GOT3 (cell line): Measurements from ENCODE around the gene KIF17.
A peak's percentile ranks its signal among the peaks of the same experiment; 100 is the strongest.
"Not testable (repeated sequence)": the region's sequence is repeated elsewhere in the genome, so short reads cannot be mapped to it uniquely, and the experiment has no call there.

Experiments used
- DNase-seq: peaks from one replicate; lab custom pipeline; 2025; ENCODE audit warnings: mixed read lengths; lab: John Stamatoyannopoulos, UW

KIF17 gene

DNA sequence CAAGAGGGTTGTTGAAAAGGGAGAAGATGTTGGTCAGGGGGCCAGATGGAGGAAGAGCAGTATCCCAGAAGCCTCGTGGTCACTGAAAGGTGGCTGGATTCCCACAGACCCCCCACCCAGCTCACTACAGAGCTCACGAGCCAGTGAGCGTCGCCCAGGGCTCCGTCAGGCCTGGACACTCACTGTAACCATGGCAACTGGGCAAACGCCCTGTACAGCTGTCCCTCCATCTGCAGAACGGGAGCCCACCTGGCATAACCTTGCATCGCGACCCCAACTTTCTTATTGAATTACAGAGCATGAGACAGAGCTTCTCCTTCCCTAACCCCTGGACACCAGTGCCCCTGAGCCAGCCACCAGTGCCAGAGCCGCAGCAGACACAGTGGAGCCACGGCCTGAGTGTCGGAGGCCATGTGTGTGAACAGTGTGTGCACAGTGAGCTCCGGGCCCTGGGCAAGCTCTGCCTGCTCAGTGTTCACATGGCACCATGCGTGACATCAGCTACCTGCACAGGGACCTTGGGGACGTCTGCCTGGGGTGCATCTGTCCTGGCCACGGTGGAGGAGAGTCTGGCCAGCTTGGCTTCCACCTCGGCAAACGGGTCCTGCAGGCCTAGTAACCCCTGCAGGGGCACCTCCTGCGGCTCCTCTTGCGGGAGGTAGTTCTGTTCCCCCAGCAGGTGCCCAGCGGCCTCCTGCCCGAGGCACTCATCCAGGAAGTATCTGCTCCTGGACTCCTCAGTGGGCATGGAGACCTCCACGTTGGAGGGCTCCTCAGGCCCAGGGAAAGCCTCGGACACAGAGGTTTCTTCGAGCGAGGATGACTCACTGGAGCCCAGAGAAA, 30.7 kb downstream of the KIF17 start:
- no peak for DNase-seq

DNA sequence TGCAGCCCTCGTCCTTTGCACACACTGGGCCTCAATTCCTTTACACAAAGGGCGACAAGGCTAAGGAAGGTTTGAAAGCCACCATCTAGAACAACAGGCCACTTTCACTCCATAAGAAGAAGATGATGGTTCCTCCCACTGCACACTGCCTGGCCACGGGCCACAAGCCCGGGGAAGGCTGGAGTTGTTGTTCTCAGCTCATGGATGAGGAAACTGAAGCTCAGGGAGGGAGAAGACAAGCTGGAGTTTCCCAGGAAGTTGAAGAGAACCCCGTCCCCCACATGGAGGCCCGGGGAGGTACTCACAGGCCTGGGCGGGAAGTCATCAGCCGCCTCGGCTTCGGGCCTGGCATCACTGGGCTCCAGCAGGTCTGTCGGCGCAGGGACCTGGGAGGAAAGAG, 32.1 kb downstream of the KIF17 start:
- no peak for DNase-seq

DNA sequence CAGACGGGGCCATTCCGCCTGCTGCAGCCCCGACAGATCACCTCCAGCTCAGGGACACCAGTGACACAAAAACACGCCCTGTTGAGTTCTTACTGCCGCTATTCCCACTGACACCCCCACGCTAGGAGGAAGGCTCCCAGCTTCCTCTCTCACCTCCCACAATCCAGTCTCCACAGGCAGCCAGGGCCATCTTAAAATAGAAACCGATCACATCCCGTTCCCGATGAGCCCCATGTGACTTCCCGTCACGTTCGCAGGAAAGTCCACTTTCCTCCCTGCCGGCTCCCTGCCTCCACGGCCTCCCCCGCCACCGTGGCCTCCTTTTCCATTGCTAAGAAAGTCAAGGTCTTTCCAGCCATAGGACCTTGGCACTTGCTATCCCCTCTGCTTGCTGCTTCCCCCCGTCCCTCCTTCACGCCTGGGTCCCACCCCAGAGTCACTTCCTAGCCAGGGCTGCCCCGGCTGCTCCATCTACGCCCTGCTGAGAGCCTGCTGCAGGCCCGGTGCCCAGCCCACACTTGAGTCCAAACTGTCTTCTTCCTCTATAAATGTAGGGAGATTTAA, 32.6 kb downstream of the KIF17 start:
- DNase-seq = no peak

DNA sequence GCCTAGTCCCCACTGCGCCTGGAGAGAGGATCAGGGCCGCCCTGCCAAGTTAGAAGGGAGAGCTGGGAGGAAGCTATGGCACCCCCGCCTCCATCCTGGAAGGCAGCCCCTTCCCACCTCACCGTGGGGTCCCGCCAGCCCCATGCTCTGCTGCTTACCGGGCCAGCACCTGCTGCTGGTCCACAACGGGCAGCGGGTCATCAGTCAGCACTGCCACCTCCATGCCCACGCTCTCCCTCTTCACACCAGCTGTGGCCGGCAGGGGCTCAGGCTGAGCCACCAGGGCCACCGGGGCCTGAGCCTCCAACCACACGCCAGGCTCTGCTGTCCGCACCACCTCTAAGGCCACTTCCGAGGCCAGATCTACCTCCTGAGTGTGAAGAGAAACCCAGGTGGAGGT, 33.2 kb downstream of the KIF17 start:
- no peak for DNase-seq

DNA sequence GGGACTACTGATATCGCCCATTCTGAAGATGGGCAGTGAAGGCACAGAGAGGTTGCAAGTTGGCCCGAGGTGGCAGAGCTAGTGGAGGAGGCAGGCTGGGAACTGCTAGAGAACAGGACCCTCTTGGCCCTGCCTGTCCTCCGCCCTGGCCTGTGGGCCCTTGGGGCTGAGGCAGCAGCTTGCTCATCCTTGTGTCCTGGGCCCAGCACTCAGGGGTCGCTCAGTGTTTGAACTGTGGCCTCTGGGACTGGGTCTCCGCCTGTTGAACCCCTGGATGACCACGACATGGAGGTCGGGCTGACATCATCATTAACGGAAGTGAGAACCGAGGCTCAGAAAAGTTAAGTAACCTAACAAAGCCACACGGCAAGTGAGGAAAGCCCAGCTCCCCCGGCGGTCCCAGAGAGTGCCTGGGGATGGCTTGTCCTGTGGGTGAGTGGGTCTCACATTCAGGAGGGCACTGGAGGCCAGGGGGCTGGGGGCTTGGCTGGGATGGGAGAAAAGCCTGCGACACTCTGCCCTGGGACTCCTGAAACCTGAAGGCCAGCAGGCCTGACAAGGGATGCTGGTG, 33.7 kb downstream of the KIF17 start:
- no peak for DNase-seq

DNA sequence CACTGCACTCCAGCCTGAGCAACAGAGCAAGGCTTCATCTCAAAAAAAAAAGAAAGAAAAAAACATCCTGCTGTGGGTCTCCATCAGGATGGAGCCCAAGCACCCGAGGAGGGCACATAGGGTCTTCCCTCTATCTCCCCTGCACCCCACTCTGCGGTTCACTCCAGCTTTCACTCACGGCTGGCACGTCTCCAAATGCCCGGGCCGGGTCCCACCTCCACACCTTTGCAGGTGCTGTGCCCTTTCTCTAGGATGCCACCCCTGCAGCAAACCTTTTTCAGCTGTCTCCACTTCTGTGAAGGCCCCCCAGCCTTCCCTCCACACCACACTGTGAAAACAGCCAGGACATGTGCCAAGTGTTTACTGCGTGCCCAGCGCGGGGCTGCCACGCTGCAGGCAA, 34.2 kb downstream of the KIF17 start:
- no peak for DNase-seq

DNA sequence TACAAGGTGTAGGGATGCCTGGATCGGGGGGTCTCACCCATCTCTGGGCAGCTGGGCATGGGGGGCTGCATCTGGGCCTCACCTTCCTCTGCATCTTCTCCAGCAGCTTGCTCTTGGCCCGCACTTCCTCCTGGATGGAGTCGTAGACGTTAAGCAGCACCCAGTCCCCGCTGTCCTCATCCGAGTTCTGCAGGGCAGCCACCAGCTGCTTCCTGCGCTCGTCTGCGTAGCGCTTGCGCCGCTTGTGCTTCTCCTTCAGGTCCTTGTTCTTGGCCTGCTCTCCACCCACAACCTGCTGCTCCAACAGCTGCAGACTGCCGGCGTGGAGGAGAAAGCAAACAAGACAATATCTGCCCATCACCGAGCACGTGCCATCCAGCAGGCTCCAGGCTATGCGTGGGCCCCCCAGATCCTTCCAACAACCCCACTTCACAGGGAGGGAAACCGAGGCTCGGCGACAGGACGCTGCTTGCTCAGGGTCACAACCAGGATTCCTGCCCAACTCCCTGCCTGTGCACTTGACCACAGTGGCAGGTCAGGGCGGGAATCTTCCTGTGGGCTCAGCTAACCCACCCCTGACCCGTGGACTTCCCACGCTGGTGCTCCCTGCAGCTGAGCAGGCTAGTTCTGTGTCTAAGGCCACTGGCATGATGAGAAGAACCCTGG, 35.1 kb downstream of the KIF17 start:
- DNase-seq = no peak

DNA sequence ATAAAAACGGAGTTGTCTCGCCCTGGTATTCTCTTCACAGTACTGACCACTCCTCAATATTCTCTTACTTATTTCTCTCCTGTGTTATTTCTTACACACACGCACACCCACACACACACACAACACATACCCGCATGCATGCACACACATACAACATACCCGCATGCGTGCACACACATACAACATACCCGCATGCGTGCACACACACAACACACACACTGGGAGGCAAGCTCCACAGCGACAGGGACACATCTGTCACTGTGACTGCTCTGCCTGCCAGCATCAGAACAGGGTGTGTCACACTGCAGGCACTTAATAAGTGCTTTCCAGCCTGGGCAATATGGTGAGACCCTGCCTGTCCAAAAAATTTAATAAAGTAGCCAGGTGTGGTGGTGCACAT, 35.8 kb downstream of the KIF17 start:
- DNase-seq = no peak

DNA sequence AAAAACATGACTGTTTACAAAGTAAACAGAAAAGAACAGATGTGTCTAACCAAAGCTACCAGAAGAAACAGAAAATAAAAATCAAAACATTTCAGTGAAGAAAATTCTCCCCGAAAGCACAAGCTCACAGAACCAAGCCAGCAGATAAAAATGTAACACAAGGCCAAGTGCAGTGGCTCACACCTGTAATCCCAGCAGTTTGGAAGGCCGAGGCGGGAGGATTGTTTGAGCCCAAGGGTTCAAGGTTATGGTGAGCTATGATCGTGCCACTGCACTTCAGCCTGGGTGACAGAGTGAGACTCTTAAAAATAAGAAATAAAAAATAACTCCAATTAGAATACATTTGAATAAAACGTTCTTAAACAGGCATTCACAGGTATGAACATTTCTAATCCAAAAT, 37.5 kb downstream of the KIF17 start:
- no peak for DNase-seq

DNA sequence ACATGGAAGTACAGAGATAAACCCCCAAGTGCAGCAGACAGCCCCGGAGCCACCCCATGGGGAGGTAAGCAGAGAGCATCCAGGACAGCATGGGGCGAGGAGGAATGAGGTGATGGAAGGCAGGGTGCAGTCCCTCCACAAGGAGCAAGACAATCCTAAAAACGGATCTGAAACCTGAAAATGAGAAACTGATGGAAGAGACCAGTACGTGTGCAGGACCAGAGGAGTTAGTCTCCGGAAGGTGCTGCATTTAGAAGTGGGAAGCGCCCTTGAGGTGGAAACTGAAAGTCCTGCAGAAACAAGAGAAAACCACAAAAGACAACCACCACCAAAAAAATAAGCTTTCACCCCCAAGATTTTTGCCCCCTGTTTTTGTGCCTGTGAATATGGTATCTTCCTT, 39.2 kb downstream of the KIF17 start:
- DNase-seq = no peak

DNA sequence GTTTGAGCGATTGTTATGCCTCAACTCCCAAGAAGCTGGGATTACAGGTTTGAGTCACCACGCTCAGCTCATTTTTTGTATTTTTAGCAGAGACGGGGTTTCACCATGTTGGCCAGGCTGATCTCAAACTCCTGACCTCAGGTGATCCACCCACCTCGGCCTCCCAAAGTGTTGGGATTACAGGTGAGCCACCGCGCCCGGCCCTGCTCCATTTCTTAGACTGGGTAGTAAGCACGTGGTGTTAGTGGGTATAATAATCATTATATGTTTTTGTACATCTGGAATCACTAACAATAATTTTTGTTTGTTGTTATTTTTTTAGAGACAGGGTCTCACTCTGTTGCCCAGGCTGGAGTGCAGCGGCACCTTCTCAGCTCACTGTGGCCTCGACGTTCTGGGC, 44.2 kb downstream of the KIF17 start:
- not testable (repeated sequence) for DNase-seq

DNA sequence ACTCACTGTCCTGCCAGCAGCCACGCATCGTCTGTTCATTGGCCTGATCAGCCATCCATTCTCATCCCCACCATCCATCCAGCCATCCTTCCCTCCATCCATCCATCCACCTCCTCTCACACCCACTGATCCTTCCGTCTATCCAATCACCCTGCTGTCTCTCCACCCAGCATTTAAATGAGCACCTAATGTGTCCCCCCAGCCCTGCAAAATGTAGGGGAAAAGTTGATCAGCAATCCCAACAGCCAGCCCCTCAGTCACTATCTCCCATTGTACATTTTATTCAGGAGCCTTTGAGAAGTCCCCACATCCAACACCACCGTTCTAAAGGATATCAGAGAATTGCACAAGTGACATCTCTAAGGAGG, 45.6 kb downstream of the KIF17 start:
- DNase-seq = no peak

DNA sequence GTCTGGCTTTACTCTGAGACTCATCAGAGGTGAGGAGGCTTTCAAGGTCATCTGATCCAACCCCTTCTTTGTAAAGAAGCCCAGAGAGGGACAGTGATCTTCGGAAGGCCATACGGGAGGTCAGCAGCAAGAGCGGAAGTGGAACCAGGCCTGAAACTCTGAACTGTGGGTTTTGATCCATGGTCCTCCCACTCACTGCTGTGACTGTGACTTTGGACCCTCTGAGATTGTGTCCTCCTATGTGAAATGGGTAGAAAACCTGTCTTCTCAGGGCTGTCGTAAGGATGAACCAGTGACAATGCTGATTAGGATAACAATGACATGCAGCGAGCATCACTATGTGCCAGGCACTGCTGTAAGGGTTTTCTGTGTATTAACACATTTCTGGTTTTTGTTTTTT, 46.9 kb downstream of the KIF17 start:
- DNase-seq = no peak

DNA sequence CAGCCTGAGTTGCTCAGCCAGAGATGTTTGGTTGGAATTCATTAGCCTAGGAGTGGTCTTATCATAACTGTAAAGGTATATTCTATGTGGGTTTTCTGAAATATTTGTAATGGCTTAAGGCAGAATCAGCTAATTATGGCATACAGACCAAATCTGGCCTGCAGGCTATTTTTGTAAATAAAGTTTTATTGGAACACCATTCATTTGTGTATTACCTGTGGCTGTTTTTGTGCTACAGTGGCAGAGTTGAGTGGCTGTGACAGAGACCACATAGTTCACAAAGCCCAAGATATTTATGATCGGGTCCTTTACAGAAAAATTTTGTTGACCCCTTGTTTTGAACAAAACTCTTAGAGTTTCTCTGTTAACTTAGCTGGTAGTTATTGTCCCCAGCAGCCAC, 49.2 kb downstream of the KIF17 start:
- no peak for DNase-seq

DNA sequence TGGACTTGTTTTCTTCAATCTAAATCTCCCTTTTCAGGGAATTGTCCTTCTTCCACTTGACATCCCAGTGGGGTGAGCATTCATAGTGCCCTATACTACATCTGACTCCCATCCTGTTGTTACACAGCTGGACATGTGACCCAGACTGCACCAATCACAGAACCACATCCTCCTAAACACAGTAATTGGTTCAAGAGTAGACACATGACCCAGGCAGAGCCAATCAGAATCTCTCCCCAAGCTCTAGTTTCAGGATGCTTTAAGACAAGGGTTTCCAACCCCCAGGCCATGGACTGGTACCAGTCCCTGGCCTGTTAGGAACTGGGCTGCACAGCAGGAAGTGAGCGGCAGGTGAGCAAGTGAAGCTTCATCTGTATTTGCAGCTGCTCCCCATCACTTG, 51.0 kb downstream of the KIF17 start:
- no peak for DNase-seq

DNA sequence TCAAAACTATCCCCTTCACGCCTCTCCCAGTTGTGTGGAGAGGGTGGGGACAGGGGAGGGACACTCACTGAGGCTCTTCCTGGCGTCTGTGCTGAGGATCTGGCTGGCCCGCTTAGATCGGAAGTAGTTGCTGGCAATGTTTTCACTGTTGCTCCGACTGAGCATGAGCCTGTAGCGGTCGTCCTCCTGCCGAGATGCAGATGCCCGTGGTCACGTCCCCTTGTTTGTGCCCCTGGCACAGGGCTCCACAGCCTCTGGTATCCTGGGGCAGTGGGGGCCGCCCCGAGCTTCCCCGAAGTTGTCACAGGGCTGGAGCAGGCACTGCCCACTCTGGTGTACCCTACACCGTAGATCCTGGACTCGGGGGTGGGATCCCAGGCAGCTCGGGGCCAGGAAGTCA, 51.7 kb downstream of the KIF17 start:
- no peak for DNase-seq

DNA sequence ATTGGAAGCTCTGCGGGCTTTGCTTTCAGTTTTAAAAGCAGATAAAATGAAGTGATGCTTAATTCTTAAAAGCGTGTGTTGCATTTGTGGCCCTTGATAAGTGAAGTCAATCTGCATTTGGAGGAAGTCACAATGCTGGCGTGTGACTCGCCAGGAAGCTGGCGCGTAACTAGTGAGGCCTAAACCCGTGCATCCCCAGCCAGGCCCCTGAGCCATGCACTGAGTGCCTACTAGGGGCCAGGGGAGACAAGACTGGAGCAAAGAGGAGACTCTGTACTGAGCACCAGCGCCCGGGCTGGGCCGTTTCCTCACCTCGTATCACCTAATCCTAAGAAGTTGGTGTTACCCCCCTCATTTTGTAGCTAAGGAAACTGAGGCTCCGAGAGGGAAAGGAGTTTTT, 52.1 kb downstream of the KIF17 start:
- DNase-seq = no peak

DNA sequence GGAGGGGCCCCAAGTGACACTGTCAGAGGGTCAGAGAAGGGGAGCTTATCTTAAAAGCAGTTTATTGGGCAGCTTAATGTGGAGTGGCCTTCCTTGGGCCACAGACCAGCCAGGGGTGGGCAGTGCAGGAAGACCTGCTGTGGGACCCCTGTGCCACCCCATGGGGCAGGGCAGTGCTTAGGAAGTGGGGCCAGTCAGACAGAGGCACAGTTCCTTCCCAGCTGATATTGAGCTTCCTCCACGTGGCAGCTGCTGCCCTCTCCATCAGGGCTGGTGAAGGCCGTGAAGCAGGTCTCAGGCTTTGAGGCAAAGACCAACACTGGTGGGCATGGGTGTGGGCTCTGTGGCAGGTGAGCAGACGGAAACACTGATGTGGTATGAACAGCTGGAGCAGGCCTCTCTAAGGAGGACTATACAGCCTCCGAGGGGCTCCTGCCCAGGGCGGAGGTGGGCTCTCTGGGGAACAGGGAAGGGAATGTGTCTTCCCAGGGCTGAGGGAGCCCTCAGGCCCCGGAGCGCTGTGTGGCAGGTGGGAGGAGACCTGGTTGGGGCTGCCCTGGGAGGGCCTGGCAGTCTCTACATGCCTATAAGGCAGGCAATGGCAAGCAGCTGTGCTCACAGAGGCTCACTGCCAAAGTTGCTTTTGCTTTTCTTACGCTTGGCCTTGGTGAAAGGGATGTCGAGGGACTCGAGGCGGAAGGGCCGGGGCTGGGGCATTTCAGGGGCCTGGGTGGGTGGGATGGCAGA, 53.7 kb downstream of the KIF17 start:
- no peak for DNase-seq

DNA sequence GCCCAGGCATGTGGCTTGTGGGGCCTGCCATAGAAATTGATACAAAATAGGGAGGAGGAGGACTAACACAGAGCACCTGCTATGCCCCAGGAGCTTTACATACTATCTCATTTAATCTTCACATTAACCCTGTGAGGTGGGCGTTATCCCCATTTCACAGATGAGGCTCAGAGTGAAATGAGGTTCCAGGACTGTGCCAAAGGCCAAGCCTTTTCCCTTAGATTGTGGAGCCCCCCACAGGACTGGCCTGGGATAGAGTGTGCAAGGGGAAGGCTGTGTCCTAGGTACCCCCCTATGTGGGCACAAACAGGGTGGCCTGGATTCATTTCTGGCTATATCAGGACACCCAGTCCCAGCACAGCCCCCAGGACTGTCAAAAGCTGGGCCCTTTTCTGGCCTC, 54.4 kb downstream of the KIF17 start:
- DNase-seq = no peak

DNA sequence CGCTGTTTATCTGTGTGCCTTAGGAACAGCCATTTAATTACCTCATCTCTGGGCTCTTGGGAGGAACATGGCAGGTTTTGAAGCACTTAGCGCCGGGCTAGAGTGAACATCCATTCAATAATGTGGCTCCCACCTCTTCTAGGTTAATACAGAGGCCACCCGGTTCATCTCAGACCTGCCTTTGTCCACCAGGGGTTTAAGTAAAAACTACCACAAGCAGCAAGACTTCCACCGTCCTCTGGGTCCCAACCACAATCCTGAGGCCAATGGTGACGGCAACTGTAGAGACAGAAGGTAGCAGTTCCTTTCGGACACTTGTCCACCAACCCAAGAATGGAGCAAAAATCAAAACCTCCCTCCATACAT, 55.7 kb downstream of the KIF17 start:
- DNase-seq = no peak

DNA sequence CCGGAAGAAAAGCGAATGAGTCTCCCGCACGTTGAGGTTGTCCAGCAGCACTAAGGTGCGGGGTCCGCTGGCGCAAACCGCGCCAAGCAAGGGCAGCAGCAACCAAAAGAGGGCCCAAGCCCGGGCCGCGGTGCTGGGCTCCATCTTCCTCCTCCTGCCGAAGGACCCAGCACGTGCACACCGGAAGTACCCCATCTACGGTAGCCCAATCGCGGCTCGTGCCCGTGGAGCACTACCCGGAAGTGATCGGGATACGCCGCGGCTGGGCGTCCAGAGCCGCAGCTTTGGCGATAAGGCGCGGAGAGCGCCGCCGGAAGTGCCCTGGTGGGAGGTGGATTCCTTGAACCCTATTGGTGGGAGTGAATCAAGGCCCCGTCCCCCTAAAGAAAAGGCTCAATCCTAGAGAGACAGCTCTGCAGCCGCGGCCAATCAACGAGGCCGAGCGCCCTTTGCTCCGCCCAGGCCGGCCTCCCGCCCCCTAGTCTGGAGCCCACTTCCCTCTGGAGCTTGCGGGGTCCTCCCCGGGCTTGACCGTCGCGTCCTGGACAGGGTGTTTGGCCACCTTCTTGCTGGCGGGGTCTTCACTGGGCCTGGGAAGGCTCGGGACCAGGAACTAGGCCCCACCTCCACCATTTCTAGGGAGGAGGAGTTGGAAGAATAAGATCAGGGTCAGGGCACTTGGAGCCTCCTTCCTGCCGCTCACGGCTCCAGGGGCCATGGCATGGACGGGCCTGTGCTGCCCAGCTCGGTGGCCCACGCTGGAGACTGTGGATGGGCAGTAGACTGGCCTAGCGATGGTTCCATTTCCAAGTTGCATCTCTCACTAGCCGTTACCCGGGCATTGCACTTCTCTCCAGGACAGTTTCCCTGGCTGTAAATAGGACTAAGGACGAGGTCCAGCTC, 56.3 kb downstream of the KIF17 start, which contains the start of gene DDOST:
DDOST (minus strand) TSS at position 163 of the 903 bp plus-strand sequence; CDS start at position 144, 19 bp downstream.
- peak; percentile 77 for DNase-seq
